Duodenal mucosa (tissue), 2 donors: ENCODE data around the gene DNAH6.

Experiments
- H3K27ac ChIP-seq: one replicate; pipeline ENCODE4 v1.7.0; 2013; ENCODE audit warnings: low read depth, low read length
- H3K27me3 ChIP-seq, 2 donors: one replicate each; pipeline ENCODE4 v1.7.0; 2013; ENCODE audit warnings: low read length in 2 of 2, control low read depth in 1 of 2; ENCODE audit not compliant: insufficient read depth in 2 of 2, control insufficient read depth in 1 of 2
- H3K36me3 ChIP-seq, 2 donors: one replicate each; pipeline ENCODE4 v1.7.0; 2013; ENCODE audit warnings: low read length in 2 of 2, control low read depth in 1 of 2; ENCODE audit not compliant: insufficient read depth in 2 of 2, control insufficient read depth in 1 of 2
- H3K4me1 ChIP-seq, 2 donors: one replicate each; pipeline ENCODE4 v1.7.0; 2013; ENCODE audit warnings: low read length in 2 of 2, control low read depth in 1 of 2; ENCODE audit not compliant: insufficient read depth in 2 of 2, control insufficient read depth in 1 of 2
- H3K4me3 ChIP-seq, 2 donors: one replicate each; pipeline ENCODE4 v1.7.0; 2013; ENCODE audit warnings: low read length in 2 of 2, low read depth in 1 of 2
- H3K9ac ChIP-seq, 2 donors: one replicate each; pipeline ENCODE4 v1.7.0; 2013; ENCODE audit warnings: low read length in 2 of 2, low read depth in 1 of 2
- H3K9me3 ChIP-seq, 2 donors: one replicate each; pipeline ENCODE4 v1.7.0; 2013; ENCODE audit warnings: low read length in 2 of 2, control low read depth in 1 of 2; ENCODE audit not compliant: control insufficient read depth in 1 of 2

Gene DNAH6

DNA sequence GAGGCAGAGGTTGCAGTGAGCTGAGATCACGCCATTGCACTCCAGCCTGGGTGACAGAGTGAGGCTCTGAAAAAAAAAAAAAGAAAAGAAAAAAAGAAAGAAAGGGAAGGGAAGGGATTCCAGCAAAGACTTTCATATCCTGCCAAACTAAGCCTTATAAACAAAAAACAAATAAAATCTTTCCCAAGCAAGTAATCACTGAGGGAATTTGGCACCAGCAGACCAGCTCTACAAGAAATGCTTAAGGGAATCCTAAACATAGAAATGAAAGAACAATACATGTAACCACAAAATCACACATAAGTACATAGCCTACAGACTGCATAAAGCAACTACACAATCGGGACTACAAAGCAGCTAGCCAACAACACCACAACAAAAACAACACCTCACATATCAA, 285.5 kb downstream of the DNAH6 start:
- no peak overlapping the region for H3K27ac ChIP-seq
- H3K9ac ChIP-seq: no peak overlapping the region
- no peaks in the 10 kb centered on the region for H3K4me1 ChIP-seq
- H3K36me3 ChIP-seq: no peaks in the 10 kb centered on the region
- H3K9me3 ChIP-seq: peaks cover 0 to 2% of the 10 kb centered on the region in 2 donors
- H3K4me3 ChIP-seq: no peak overlapping the region
- no peaks in the 10 kb centered on the region for H3K27me3 ChIP-seq

DNA sequence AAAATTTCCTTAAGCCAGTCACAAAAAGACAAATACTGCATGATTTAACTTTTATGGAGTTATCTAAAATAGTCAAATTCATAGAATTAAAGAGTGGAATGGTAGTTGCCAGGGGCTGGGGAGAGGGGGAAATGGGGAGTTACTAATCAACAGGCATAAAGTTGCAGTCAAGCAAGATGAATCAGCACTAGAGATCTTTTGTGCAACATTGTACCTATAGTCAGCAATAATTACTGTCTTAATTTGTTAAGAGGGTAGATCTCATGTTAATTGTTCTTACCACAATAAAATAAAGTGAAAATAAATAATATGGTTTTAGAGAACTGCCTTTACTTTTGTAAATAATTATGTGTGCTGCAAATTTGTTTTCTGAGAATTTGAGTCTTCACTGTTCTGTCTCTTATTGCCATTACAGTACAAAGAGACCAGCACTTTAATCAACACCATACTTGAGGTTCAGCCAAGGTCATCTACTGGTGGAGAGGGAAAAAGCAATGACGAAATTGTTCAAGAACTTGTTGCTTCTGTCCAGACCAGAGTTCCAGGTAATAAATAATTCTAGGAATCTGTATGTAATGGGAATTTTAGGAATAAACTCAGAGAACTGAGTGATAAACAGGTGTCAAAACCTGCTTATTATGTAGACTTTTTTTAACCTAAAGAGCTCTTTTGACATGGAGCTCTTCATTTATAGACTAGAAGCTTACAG, 289.1 kb downstream of the DNAH6 start:
- Histone ChIP-seq H3K36me3 (no peaks in the 10 kb centered on the region), H3K9ac (no peak overlapping the region), H3K9me3 (peaks cover 0 to 2% of the 10 kb centered on the region in 2 donors), H3K4me1 (peaks cover 0 to 6% of the 10 kb centered on the region in 2 donors), H3K4me3 (no peak overlapping the region), H3K27ac (no peak overlapping the region), H3K27me3 (no peaks in the 10 kb centered on the region)

DNA sequence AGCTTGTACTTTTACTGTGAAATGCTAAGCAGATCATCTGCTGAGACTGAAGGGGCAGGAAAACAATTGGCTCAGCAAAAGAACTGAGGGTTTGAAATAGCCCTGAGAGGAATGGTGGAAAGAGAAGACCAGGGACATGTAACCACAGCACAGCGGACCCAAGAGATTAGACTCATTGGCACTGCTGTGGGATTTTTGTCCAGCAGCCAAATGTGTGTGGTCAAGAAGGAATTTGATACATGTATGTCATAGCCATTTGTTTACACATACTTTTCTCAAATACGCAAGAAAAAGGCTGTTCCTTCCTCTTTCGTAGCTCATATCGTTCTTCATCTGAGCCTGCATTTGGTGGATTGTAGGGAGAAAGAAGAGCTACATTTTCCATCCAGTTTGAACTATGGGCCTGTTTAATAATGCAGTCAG, 290.8 kb downstream of the DNAH6 start:
- H3K9me3 ChIP-seq: peaks cover 0 to 1% of the 10 kb centered on the region in 2 donors
- no peaks in the 10 kb centered on the region for H3K36me3 ChIP-seq
- H3K4me1 ChIP-seq: peaks cover 0 to 6% of the 10 kb centered on the region in 2 donors
- H3K4me3 ChIP-seq: no peak overlapping the region
- no peak overlapping the region for H3K27ac ChIP-seq
- H3K9ac ChIP-seq: no peak overlapping the region
- no peaks in the 10 kb centered on the region for H3K27me3 ChIP-seq

DNA sequence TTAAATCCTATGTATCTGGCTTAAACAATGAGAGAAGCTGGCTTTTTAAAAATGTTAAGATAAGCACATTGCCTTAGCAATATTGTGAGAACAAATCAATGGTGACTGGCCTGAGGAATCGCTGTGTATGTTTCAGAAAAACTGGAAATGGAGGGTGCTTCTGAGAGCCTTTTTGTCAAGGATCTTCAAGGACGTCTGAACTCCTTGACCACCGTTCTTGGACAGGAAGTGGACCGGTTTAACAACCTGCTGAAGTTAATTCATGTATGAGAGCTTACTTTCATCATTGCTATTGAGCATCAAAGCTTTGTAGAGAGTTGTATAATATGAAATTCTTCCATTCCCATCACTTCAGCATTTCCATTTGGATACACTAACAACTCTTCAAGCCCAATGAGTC, 292.0 kb downstream of the DNAH6 start:
- Histone ChIP-seq H3K27ac (no peak overlapping the region), H3K9ac (no peak overlapping the region), H3K4me3 (no peak overlapping the region), H3K4me1 (peaks cover 0 to 6% of the 10 kb centered on the region in 2 donors), H3K9me3 (no peaks in the 10 kb centered on the region), H3K36me3 (no peaks in the 10 kb centered on the region), H3K27me3 (no peaks in the 10 kb centered on the region)

DNA sequence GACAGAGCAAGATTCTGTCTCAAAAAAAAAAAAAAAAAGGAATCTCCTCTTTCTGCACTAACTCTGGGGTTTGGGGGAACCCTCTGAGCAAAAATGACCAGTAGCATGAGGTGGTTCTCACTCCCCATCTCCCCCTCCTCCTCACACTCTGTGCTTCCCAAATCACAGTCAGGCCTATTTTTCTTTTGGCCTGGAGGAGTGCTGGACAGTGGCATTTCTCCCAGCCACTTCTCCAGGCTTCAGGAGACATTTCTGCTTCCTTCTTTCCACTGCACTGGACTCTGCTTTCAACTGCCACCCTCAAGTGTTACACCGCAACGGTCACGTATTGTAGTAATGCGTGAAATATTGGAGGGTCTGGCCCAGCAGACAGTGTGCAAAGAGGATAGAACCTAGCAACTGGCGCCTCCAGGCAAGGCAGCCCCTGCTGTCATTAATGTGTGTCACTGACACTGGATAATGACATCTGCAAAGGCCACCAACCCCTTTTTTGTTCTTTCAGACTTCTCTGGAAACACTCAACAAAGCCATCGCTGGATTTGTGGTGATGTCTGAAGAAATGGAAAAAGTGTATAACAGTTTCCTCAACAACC, 295.6 kb downstream of the DNAH6 start:
- Histone ChIP-seq H3K27ac (no peak overlapping the region), H3K9me3 (no peaks in the 10 kb centered on the region), H3K4me1 (peaks cover 0 to 6% of the 10 kb centered on the region in 2 donors), H3K4me3 (no peak overlapping the region), H3K9ac (no peak overlapping the region), H3K27me3 (no peaks in the 10 kb centered on the region), H3K36me3 (no peaks in the 10 kb centered on the region)

DNA sequence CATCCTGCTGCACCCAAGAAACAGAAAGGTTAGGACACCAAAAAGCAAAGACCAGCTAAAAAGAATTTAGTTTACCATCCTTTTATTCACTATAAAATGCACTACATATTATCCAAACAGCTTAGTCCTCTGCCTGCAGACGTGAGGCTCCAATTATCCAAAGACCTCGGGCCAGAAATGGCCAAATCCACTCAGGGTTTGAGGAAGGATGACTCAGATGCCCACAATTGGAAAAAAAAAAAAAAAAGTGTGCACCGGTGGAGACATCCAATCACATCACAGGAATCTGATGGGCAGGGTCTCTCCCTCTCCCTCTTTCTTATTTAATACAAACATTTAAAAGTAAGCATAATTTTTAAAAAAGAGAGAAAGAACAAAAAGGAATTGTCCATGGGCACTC, 298.8 kb downstream of the DNAH6 start:
- H3K9ac ChIP-seq: no peak overlapping the region
- no peaks in the 10 kb centered on the region for H3K9me3 ChIP-seq
- H3K4me1 ChIP-seq: no peaks in the 10 kb centered on the region
- no peaks in the 10 kb centered on the region for H3K36me3 ChIP-seq
- H3K27ac ChIP-seq: no peak overlapping the region
- H3K4me3 ChIP-seq: no peak overlapping the region
- no peaks in the 10 kb centered on the region for H3K27me3 ChIP-seq

DNA sequence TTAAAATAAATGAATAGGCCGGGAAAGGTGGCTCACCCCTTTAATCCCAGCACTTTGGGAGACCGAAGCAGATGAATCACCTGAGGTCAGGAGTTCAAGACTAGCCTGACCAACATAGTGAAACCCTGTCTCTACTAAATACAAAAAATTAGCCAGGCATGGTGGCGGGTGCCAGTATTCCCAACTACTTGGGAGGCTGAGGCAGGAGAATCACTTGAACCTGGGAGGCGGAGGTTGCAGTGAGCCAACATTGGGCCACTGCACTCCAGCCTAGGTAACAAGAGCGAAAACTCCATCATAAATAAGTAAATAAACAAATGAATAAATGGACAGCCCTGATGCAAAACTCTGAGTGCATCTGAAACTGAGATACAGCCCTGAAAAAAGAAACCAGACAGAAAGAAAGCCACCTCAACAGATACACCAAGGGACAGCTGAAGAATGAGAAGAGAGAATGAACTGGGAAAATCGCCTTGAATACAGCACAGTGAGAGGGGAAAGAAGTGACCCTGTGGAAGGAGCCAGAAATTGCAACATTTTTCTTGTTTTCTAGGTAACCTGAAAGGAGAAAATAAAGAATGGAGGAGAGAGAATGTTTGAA, 300.2 kb downstream of the DNAH6 start:
- Histone ChIP-seq H3K4me1 (no peaks in the 10 kb centered on the region), H3K27ac (no peak overlapping the region), H3K9ac (no peak overlapping the region), H3K9me3 (no peaks in the 10 kb centered on the region), H3K4me3 (no peak overlapping the region), H3K27me3 (no peaks in the 10 kb centered on the region), H3K36me3 (no peaks in the 10 kb centered on the region)

DNA sequence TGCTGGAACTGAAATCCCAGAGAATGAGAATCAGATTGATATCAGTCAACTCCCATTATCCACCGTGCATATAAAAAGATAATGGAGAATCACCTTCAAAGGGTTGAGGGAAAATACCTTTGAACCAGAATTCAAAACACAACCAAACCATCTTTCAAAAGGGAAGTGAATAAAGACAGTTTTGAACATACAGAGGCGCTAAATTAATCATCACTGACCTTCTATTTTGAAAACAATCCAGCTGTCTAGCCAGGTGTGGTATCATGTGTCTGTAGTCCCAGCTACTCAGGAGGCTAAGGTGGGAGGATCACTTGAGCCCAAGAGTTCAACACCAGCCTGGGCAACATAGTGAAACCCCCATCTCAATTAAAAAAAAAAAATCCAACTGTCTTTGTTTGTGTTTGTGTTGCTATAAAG, 300.9 kb downstream of the DNAH6 start:
- no peak overlapping the region for H3K4me3 ChIP-seq
- H3K9me3 ChIP-seq: no peaks in the 10 kb centered on the region
- no peak overlapping the region for H3K9ac ChIP-seq
- H3K4me1 ChIP-seq: no peaks in the 10 kb centered on the region
- no peak overlapping the region for H3K27ac ChIP-seq
- H3K36me3 ChIP-seq: no peaks in the 10 kb centered on the region
- H3K27me3 ChIP-seq: no peaks in the 10 kb centered on the region

DNA sequence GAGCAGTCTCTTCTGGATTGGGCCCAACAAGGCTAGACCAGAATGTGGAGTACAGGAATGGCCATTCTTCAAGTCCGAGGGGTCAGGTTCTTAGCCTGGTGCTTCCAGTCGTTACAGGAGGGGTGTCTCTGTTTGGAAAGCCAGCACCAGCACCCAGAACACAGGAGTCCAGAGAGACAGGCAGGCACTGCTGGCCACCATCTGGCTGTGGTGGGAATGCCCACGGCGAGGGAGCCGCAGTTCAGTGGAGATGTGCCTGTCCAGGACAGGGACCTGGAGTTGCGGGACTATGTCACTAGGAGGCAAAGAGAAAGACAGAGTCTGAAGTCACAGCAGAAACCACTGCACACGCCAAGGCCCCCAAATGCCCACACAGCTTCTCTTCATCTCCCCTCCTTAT, 305.5 kb downstream of the DNAH6 start:
- H3K36me3 ChIP-seq: no peaks in the 10 kb centered on the region
- no peak overlapping the region for H3K27ac ChIP-seq
- no peak overlapping the region for H3K9ac ChIP-seq
- no peaks in the 10 kb centered on the region for H3K4me1 ChIP-seq
- no peak overlapping the region for H3K4me3 ChIP-seq
- H3K27me3 ChIP-seq: no peaks in the 10 kb centered on the region
- no peaks in the 10 kb centered on the region for H3K9me3 ChIP-seq

DNA sequence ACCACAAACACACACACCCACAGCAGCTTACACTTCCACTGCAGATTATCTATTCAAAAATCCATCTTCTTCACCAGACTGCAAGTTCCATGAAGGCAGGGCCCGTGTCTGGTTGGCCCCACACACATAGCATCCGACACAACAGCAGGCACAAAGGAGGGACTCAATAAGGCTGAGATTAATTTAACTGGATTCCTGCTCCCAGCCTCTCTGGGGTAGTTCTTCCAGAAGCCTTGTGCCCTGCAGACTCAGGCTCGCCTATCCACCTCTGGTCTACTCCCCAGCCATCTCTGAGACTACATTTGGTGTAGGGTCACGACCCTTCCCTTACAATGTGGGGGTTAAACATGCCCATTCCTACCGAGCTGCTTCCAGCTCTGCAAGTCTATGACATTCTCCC, 306.9 kb downstream of the DNAH6 start:
- Histone ChIP-seq H3K9me3 (no peaks in the 10 kb centered on the region), H3K9ac (no peak overlapping the region), H3K4me1 (no peaks in the 10 kb centered on the region), H3K27ac (no peak overlapping the region), H3K27me3 (no peaks in the 10 kb centered on the region), H3K4me3 (no peak overlapping the region), H3K36me3 (no peaks in the 10 kb centered on the region)
